GM18511 (cell line): ENCODE results near the gene TCF7.

Source experiments
- ATAC-seq: cut with Tn5 transposase; IDR thresholded peaks from one replicate; pipeline ENCODE4 v1.9.1; 2021; ENCODE audit warnings: mild to moderate bottlenecking, moderate library complexity; ENCODE audit not compliant: unreplicated experiment

TCF7 gene

DNA sequence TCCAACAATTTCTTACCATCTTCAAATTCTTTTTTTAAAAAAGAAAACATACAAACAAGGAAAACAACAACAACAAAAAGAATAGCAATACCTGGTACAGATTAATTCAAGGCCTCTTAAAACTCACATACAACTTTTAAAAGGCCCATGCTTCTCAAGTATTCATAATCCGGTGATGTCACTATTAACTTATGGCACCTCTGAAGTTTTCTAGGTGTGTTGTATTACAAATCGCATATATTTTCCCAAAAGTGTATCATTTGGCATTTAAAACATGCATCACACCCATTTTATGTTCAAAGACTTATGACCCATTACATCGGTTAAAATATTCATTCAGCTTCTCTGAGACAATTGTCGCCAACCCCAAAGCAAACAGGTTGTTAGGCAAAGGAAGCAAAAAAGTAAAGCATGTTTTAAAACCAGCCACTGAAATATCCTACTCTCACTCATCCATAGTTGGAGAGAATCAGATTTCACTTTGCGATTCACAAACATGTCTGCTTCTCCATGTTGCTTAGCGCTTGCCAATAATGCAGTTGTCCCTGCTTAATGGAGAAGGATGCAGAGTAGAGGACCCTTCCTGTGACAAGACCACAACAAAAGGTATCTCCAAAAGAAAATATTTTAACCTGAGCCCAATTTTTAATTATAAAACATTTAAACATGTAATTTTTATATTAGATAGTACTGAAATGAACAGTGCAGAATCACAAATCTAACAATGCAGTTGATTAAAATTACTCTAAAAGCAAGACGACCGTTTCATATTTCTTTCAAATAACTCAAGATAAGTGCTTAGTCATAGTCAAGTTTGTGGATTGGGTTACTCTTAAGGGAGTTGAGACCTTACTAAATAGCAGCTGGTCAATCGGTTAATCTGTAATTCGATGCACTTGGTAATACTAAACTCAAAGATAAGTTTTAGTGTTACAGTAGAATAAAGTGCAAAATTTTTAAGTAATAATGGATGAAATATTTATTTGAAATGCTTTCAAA is 60.7 kb downstream of the TCF7 start:
- ATAC-seq: no peak

DNA sequence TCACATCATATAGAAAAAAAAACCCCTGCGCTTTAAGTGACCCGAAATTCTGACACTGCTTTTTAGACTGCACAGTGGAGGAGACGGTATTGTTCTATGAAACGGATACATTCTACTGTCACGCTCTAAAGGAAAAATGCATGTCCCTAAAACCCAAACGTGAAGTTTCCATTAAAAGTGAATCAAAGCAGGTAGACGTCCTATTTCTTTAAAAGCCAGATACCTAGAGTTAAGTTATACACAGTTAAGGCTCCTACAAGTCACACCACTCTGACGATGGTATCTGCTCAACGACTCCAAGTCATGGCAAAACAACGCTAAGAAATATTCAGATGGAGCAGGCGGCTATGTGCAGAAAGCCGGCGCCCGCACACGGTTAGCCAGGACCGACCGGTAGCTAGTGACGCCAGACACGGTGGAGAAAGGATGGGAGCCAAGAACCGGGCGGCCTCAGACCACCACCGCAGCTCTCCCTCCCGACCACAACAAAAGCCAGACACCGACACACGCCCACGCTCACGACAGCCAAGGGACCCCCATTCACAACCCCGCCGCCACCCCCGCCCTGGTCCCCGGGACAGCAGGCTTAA is 61.5 kb downstream of the TCF7 start:
- ATAC-seq: peak; percentile 31

DNA sequence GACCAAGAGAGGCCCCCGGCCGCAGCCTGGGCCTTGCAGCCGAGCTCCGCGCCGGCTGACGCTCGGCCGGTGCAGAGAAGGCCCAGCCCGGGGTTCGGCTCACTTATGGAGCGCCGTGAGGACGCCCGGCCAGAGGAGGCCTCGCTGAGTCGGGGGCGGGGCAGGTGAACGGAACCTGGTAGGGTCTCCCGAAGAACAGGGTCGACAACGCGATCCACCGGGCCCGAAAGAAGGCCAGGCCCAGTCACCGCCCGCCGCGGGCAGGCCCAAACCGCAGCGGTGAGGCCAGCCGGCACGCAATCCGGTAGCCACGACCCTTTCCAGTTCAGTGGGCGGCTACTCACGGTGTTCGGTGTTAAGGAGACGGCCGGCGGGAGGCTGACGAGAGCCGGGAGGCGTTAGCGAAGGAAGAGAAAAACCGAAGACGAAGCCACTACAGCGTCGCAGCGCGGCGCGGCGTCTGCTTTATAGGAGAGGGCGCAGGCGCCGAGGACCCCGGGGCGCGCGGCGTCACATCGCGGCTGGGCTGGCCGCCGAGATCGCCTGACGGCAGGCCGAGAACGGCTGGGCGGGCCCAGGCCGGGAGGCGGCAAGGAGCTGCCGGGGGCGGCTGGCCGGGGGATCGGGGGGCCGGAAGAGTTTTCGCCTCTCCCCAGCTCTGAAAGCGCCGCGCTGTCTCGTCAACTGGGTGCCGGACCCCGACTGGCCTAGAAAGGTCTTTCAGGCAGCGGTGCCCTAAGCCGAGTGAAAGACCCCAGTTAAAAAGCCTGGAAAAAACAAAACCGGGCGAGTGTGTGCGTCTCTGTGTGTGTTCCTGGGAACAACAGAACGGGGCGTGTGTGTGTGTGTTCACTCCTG is 62.3 kb downstream of the TCF7 start, which contains the start of gene SKP1:
SKP1 (minus strand) TSS at position 440 of the 858 bp plus-strand sequence. CDS start 2,928 bp downstream, outside the sequence.
- peak; percentile 79 for ATAC-seq

DNA sequence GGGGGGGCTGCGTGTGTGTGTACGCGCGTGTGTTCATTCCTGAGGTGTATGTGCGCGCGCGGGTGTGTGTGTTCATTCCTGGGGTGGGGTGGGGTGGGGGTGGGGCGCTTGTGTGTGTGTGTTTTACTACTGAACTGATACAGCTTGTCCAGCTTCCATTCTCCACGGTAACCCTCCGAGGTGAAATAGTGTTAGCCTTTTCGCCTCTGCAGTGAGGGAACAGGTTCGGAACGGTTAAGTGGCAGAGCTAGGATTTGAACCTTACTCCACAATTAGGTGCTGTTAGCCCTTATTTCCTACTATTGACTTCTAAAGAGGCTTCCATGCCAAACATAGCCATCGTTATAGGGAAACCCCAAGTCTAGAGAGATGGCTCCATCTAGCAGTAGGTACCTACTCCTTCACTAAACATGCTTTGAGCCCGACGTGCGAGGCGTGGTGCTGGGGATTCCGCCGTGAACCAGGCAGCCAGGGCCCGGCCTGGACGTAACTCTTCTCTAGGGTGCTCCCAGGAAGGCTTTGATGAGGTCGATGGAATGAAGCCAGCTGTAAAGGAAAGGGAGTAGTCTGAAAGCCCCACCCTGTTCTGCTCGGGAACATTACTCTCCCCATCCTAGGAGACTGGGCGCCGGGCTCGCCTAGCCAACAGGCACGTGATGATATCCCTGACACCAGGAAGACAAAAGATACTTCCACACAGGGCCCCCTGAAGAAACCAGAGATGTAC is 63.1 kb downstream of the TCF7 start:
- peak; percentile 4 for ATAC-seq

DNA sequence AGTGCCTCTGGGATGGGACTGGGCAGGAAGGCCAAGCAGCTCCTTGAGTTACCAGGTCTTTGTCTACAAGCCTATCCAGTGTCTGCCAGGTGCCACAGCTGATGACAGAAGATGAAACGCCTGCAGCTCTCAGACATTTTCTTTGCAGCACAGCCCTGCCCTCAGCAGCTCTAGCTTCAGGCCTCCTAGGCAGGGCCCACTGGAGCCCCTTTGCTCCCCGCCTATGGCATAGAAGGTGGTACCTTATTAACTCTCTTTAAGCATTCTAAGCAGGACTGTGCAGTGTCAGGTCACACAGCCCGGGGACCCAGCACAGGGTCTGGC is 63.6 kb downstream of the TCF7 start:
- no peak for ATAC-seq

DNA sequence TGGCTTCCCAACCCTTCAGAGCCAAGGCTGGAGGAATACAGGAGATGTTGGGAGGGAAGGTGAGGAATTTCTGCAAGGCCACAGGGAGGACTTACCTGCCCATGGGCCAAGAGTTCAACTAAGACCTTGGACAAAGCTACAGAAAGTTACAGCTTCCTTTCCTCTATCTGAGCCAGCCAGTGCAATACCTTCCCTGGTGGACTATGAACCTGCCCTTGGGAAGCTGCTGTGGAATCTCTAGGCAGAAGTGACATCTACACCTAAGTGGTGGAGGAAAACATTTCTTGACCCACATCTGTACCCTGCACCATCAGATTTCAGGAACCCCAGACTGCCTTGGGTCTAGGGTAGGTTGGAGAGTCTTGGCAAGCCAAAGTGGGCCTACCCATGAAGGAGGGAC is 69.0 kb downstream of the TCF7 start:
- ATAC-seq: no peak

DNA sequence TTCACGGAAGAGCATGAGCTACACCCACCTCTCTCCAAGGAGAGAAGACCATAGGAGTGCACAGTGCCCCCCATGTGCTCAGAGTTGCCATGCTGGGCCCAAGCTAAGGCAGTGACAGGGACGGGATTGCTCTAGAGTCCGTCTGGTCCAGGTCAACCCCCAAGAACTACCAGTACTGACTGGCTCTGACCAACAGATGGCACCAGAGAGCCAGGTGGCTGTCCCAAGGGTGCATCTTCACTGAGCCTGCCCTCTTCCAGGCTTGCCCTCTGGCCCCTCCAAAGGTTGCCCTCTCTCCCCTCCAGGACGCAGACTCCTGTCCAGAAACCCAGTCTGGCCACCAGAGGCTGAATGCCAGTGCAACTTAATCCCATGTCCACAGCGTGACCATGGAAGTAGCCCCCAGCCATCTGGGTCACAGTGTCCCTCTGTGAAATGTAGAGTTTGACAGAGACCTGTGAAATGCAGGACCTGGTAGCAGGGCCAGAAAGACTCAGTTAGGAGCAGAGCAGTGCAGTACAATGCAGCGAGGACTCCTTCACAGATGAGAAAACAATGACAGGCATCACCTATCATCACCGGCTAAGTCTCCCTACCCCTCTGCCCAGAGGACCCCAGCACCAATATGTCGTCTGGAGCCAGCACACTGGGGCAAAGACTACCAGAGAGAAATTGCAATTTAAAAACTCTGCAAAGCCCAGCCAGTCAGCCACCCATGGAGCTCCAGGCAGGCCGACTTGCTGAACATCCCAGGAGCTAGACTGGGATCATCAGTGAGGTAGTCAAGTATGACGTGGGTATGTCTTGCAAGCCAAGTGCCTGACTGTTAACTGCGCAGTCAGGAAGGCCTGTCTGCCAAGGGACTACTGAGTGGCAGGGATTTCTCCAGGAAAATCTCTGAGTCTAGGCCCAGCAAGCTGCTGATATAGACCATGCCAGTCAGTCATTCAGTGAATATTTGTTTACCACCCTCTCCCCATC is 70.0 kb downstream of the TCF7 start:
- ATAC-seq: peak; percentile 81

DNA sequence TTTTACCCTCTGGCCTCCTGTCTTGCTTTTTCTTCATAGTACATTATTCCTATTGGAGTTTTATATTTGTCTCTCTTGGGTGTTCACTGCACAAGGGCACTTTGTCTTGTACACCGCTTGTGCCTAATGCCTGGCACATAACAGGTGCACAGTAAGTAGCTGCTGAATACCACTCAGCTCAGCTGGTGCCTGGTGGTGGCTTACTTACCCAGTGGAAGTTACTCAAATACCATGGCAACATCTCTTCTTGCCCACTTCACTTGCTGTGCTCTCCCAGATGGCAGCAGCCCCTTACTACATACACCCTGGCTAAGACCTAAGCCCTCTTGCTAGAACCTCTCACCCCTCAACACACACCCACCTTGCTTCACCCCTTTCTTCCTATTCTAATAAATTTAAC is 73.6 kb downstream of the TCF7 start:
- ATAC-seq: no peak

DNA sequence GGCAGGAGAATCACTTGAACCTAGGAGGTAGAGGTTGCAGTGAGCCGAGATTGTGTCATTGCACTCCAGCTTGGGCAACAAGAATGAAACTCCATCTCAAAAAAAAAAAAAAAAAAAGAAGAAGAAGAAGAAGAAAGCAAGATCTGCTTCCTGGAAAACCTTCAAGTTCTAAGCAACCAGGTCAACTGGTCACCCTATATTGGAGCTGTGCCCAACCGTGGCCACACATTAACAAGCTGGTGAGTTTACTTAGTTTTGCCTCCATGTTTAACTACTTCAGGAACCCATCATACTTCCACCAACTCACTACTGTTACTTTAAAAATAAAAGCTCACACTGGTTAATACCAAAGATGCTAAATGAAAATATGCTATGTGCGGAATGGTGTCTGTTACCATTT is 74.5 kb downstream of the TCF7 start:
- ATAC-seq: no peak

DNA sequence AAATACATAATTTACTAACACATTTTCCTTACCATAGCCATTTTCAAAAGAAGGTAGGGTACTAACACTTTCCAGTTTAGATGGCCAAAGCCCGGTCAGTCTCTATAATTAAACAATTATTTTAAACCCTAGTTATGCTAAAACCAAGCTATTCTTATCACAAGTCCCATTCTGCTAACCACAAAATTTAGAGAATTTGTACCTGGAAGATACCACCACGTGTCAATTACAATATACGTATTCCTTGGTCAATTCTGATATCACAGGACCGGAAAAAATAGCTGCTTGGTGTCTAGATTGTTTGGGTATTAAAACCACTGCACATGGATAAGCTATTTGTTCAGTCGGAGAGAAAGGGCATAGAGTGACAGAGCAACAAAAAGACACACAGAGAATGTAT is 81.2 kb downstream of the TCF7 start:
- no peak for ATAC-seq
